Hematopoietic multipotent progenitor cell treated with erythropoietin and hydrocortisone succinate and interleukin-3 and kit ligand, for 15 days (in vitro differentiated cells): ENCODE measurements around the gene POLD2.

Experiments
- DNase-seq: peaks from one replicate; pipeline ENCODE4 v3.0.0-alpha.2; 2015; ENCODE audit warnings: low spot score

POLD2 gene

DNA sequence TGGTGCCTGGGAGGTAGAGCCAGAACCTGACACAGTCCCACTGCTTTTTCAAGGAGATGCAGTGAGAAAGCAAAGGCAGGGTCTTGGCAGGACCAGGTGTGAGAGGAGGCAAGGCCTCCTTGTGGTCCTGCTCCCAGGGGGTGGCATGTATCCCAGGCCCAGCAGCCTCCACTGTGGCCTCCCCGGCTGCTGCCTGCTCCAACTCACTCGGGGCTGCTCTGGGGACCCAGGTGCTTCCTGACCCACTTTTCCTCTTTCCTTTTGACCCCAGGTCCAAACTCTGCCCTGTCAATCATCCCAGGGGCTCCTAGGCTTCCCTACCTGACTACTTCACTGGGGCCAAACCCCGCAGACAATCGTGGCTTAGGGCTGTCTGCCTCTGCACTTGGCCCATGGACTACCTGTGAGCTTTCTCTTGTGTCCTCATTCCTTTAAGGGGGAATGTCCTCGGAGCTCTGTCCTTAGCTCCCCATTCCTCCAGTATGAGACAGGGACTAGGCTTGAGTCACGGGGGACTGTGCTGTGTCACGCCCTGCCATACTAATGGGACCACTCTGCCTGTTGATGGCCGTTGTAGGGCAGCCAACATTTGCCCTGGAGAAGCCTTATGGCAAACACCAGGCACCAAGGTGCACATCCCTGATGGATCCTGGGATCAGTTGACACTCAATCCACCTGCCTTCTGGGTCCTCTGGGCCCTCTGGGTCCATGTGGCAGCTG, 20.3 kb downstream of the POLD2 start:
- no peak for DNase-seq

DNA sequence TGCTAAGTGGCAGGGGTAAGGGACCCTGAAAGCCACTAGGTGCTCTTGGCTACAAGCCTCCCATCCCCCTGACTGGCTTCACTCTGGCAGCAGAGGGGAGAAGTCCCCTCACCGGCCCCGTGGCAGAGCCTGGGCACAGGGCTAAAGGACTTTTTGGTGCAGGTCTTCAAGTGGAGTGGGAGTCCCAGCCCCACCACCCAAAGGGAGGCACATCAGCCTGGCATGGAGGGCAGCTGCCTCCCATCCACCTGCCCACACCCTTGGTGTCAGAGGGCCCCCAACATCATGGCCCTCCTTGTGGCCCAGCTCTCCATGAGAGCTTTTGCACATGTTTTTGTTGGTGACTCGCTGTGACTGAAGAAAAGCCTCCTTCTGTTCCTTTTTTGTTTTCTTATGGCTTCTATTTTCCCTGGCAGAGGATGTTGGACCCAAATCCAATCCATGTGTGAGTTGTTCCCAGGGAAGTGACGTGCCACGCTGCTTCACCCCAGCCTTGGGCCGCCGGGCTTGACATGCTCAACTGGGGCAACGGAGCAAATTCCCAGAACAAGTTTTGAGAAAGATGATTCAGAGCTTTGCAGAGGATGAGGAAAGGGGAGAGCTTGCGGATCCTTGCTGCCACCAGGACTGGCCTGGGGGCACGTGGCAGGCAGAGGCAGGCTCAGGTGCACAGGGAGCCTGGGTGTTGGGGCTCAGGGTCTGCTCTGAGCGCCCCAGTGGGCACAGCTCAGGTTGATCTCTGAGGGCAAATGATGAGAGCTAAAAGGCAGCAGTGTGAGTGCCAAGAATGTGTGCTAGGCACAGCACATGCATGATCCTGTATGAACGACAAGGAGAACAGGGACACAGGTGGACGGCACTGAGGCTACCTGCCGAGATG, 21.1 kb downstream of the POLD2 start:
- no peak for DNase-seq

DNA sequence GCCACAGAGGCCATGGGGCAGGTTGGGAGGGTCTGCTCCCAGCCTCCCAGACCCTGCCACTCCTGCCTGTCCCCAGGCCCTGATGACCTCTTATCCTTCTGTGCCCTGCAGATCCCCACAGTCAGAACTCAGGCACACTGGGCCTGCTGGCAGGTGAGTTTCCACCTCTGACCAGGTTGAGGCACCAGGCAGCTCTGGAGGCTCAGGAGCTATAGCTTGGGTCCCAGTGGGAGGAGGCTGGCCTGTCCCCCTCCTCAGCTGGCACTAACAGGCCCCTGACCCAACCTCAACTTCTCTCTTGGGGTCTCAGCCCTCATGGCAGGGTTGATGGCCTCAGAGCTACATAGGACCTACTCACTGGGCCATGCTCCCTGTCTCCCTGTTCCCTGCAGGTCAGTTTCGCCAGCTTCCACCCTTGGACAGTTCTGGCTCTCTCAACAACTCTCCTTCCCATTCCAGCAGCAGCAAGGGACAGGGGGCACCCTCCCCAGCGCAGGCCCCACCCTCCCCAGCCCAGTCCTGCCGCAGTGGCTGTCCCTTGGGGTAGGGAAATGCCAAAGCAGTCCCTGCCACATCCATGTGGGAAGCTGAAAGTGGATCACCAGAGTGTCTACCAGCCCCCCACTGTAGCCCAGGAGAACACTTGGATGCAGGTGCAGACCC, 21.9 kb downstream of the POLD2 start:
- DNase-seq = no peak

DNA sequence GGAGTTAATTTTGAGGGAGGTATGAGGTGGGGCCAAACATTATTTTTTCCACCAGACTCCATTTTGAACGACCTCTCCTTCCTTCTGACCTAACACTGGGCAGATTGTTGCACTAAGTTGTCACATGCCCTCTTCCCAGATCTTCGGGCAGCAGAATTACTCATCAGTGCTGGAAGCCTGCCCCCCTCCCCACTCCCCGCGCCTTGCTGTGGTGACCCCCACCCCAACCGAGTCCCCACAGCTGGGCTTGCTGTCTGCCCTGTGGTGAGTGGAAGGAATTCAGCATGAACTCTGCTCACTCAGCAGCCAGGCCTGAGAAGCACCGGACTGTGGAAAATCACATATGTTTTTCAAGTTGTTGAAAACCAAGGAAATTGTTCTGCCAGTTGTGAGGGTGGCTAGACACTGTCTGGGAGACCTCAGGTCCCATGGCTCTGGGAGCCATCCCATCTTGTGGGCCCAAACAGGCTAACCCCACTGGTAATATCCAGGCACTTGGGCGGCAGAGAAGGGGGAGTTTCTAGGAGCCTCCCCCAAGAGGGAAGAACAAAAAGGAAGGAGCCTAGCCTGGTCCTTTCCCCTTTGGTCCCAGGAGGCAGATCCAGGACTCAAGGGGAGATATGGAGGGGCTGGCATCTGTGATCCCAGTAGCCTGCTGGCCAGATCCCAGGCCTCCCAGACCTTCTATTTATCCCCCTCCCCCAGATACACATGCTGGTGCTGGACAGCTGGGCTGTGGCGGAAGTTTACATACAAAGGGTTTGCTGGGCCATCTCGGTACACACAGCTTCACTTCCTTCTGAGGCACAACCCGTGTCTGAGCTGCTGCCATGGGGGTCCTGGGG, 22.7 kb downstream of the POLD2 start:
- DNase-seq = no peak

DNA sequence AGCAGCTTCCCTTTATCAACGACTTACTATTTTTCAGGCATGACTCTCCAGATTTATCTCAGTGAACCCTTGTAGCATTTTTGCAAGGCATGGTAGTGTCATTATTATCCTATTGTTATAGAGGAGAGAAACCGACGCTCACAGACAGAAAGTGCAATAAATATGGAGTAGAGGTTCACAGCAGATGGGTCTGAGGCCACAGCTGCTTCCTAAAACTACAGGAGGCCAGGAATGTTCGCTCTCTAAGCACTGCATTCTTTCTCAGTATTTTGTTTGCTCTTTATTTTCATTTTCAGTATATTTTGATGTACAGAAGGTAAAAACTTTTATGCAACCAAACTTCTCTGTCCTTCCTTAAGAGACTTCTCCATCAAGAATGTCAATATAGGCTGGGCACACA, 23.7 kb downstream of the POLD2 start:
- no peak for DNase-seq

DNA sequence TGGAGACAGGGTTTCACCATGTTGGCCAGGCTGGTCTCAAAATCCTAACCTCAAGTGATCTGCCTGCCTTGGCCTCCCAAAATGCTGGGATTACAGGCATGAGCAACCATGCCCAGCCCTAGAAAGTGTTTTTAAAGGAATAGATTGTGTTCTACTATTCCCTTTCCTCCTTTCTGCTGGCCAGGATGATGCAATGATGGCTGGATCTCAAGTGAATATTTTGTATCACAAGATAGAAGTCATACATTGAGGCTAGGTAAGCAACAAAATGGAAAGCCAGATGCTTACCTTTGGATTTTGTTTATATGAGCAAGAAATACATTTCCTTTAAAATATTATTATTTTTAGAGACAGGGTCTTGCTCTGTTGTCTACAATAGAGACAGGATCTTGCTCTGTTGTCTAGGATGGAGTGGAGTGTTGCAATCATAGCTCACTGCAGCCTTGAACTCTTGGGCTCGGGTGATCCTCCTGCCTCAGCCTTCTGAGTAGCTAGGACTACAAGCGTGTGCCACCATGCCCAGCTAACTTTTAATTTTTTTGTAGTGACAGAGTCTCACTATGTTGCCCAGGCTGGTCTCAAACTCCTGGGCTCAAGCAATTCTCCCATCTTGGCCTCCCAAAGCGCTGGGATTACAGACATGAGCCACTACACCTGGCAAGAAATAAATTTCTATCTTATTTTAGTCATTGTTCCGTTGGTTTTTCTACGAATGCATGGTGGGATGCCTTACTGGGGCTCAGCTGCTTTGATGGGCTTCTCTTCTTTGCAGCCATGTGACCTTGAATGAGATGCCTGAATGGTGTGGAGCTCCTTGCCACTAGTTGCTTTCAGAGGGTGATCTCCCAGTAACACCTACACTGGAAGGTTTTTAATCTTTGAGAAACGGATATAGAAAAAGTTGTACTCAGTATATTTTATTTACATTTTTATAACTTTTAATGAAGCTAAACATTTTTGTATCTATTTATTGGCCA, 25.0 kb downstream of the POLD2 start:
- DNase-seq = no peak

DNA sequence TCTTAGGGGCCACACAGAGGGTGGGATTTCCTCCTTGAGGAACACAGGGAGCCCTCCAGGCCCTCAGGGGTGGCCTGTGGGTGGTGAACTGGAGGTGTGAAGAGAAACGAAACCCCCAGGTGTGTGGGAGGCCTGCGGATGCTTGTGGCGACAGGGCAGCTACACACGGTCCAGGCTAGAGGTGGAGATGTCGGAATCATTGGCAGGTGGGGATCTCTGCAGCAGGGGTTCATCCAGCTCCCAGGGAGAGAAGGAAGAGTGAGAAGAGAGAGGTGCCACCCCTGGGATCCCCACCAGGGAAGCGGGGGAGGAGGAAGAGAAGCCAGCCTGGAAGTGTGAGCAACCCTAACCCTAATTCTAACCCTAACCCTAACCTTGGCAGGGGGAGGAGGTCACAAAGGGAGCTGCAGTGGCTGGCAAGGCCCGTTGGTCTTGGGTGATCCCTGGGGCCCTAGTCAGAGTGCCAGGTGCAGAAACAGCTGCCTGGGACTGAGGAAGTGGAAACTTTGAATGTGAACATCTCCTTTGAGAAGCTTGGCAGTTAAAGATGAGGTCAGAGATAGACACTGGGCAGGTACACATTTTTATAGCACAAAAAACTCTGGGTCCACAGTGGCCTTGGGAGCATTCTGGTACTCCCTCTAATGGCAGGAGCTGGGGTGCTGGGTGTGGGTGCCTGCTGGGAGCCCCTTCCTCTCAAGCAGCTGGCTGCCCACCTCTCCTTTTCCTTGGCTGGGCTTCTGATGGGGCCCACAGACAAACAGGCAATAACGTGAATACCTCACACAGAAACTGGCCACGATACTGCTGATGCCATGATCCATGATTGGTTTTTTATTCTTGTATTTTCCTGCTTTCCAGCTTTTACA, 26.1 kb downstream of the POLD2 start:
- DNase-seq = no peak

DNA sequence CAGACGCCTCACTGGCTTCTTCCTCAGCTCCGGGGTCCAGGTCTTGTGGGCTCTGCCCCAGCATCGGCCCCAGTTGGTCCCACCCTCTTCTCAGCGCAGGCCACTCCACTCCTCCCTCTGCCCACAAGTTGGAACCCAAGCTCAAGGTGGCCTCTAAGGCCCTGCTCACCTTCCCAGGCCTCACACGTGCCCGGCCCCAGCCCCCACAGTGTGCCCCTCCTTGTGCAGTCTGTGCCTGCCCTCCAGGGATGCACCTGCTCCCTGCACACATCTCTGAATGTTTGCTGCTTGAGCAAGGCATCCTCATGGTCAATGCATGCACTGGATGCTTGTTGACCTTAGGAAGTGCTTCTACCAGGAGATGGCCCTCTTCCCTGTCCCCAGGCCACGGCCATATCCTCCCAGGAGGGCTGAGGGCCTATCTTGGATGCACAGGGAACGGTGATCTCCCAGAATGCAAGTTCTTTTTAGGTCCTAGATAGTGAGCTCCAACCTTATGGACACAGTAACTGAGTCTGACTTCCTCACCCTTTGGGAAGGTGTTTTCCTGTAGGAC, 26.9 kb downstream of the POLD2 start:
- DNase-seq = no peak

DNA sequence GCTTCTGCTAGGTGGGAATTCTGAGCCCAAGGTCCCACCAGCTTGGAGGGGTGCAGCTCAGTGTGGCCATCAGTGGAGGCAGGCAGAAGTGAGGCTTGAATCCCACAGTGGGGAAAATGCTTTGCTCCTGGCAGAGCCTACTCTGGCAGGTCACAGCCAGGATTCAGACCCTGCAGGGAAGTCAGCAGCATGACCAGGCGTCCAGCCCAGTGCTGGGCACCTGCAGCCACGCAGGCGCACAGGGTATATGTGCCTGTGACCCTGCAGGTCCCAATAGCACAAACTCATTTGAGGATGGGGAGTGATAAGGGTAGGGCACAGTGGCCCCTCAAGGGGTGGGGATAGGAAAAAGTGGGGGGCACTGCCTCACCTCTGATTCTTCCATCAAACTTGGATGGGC, 27.6 kb downstream of the POLD2 start:
- no peak for DNase-seq

DNA sequence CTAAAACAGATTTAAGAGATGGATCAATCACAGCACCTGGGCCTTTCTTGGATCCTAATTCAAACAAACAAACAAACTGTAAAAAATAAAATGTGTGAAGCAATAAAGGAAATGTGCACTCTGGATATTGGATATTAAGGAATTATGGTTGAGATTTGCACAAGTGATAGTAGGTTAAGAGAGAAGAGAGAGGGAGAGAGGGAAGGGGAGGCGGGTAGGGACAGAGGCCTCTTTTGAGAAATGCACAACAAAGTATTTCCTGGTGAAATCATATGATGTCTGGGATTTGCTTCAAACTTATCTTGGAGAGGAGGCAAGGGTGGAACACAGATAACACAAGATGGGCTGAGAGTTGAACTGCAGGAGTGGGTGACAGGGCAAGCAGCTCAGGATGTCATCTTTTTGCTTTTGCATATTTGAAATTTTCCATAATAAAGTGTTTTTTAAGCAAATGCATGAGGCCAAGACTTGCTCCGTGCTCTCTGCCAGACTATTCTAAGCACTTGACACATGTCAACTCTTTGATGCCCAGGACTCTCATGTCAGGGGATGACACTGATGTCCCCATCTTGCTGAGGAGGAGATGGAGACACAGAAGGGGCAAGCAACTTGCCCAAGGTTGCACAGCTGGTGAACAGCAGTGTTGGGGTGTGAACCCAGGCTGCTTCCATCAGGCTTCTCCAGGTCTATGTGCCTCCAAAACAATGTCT, 28.3 kb downstream of the POLD2 start:
- no peak for DNase-seq

DNA sequence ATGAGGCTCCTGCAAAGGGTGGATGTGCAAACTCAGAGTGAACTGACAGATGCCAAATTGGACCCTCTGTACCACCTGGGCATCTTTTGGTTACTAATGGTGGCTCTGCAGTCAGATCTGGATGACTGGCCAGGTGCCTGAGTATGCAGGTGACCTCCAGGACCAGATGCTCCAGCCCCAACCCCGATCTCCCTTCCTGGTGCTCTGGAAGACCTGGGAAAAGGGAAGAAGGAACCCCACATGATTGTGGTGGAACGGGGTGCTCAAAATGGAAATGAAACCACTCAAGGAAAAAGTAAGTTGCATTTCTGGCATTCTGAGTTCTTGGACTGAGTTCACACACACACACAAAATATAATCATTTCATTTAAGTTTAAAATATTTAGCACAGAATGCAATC, 29.0 kb downstream of the POLD2 start:
- DNase-seq = no peak

DNA sequence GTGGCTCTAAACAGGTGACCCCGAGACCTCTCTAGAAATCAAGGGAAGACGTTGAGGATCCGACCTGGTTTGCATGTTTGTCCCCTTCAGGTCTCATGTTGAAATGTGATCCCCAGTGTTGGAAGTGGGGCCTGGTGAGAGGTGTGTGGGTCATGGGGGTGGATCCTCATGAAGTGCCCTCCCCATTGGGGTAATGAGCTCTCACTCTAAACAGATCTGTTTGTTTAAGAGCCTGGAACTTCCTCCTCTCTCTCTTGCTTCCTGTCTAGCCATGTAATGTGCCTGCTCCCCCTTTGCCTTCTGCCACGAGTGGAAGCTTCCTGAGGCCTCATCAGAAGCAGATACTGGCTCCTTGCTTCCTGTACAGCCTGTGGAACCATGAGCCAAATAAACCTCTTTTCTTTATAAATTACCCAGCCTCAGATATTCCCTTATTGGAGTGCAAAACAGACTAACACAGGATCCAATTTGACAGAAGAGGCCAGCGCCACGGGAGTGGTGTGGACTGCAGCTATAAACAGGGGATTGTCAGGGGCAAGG, 30.2 kb downstream of the POLD2 start:
- DNase-seq = no peak

DNA sequence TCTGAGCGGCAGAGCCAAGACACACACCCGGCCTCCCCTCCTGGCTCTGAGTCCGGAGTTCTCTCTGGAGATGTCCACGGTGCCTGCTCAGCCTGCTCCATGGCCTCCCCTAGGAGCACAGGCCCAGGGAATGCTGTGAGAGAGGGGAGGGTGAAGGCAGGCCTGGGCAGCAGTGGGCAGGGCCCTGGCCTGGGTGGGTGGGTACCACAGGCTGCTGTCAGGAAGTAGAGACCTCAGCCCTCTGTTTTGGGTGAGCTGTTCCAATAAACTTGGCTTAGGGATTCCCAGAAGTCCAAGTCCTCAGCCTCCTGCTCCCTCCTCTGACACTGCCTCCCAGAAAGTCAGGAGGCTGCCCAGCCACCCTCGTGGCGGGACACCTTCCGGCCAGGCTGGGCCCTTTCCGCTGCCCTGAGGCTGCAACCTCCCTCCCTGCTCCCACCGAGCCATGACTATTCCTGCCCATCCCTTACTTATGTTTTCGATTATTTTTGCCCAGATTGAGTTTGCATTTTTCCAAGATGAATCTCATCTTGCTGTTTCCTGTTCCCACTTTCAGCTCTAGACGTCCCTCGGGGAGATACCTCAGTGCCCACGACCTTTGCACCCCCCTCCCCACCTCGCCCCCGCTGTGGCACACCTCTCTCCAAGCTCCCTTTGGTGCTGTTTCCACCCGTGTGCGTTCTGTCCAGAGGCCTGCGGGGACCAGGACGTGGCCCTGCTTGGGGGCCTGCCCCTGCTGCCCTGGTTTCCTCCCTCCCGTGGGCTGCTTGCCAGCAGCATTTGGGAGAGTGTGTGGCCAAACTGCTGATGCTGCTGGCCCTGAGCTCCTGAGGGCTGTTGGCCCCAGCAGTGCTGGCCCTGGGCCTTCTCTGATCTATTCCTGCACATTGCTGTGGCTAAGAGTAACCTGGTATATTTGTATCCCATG, 35.2 kb downstream of the POLD2 start:
- no peak for DNase-seq

DNA sequence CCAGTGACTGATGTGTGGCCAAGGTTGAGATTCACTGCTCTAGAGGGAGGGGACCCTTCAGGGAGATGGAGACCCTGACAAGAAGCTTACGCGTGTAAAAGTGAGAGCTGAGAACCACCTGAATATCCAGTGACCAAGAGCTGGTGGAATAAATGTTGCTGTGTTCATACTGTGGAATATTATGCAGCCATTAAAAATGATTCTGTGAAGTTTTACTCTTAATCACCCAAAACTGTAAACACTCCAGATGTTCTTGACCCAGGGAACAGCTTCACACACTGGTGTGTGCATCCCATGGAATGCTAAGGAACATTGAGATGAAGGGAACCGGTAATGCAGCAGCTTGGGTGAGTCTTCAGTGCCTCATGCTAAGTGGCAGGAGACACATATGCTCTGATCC, 36.7 kb downstream of the POLD2 start:
- no peak for DNase-seq

DNA sequence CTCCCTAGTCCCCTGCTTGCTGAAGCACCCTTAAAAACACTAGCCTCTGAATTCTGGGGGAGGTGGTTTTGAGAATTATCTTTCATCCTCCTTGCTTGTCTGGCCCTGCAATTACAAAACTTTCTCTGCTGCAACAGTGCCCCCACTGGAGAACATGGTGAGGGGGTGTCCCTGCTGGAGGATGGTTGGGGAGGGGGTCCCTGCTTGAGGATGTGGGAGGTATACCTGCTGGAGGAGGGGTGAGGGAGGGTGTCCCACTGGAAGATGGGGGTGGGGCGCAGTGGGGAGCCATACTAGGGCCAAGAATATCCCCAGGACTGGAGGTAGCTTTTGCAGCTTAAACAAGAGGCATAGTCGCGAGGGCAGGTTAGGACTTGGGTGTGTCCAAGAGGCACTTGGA, 37.8 kb downstream of the POLD2 start:
- no peak for DNase-seq

DNA sequence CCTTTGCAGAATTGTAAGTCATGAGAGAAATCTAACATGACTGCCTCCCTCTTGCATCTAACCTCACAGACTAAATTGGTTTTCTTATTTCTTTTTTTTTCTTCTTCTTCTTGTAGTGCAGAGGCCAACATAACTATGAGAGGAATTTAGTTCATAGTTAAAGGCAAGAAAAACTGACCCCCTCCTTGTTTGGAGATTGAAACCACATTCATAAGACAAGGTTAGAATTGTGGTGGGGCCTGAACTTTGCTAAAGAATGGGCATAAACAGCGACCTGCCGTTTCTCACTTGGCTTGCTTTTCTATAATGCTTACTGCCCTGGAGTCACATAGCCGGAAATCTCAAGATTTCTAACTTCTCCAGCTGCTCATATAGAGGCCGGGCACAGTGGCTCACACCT, 38.6 kb downstream of the POLD2 start:
- DNase-seq = no peak

DNA sequence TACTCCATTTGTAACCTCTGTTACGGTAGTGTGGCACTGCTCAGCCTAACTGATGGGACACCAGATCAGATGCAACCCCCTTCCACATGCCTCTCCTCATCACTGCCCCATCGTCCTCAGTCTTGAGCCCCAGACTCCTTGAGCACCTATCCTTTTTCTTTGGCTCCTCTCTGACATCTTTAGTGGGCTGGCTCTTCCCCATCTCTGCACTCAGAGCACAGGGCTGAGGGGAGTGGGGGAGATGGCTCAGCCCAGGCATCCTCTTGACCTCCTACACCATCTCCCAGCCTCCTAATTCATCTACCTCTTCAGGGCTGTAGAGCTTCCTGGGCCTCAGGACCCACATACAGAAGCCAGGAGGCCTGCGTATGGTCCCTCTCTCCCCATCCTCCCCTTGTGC, 39.6 kb downstream of the POLD2 start:
- no peak for DNase-seq
